SU-DHL-6 (cell line): ENCODE measurements around the gene AOAH.
A peak's percentile ranks its signal among the peaks of the same experiment; 100 is the strongest.
"Not testable (repeated sequence)": the region's sequence is repeated elsewhere in the genome, so short reads cannot be mapped to it uniquely, and the experiment has no call there.

Experiments used
- H2AFZ ChIP-seq: fragments of 200-600 bp; sonication (generic); 2 replicates; pipeline ENCODE4 v1.6.1; 2014; ENCODE audit warnings: low read depth, mild to moderate bottlenecking, moderate library complexity, mixed read lengths, antibody characterized with exemption, low read length; ENCODE audit not compliant: severe bottlenecking
- H3F3A ChIP-seq: fragments of 200-600 bp; shearing (Covaris generic); 2 replicates; pipeline ENCODE4 v1.6.0; 2016; ENCODE audit warnings: antibody characterized with exemption, mild to moderate bottlenecking; ENCODE audit not compliant: insufficient read depth
- H3K27ac ChIP-seq: fragments of 200-600 bp; sonication (generic); 2 replicates; pipeline ENCODE4 v1.5.1; 2016; ENCODE audit warnings: low read depth, mild to moderate bottlenecking, low read length, moderate library complexity, mixed read lengths
- H3K27me3 ChIP-seq: fragments of 200-600 bp; sonication (generic), shearing (Covaris generic); 2 replicates; pipeline ENCODE4 v1.6.0; 2014; ENCODE audit warnings: mild to moderate bottlenecking, low read length
- H3K36me3 ChIP-seq: fragments of 200-600 bp; sonication (generic); 2 replicates; pipeline ENCODE4 v1.6.1; 2014; ENCODE audit warnings: mild to moderate bottlenecking, low read length, mixed read lengths
- H3K4me2 ChIP-seq: fragments of 300-600, 200-600 bp; shearing (Covaris generic), sonication (generic); 2 replicates; pipeline ENCODE4 v1.6.0; 2014; ENCODE audit warnings: low read length, low read depth, mild to moderate bottlenecking; ENCODE audit not compliant: poor library complexity, severe bottlenecking
- H3K4me3 ChIP-seq: fragments of 200-600 bp; sonication (generic); 2 replicates; pipeline ENCODE4 v1.5.1; 2014; ENCODE audit warnings: antibody characterized with exemption, low read length, mild to moderate bottlenecking, mixed read lengths; ENCODE audit not compliant: insufficient read depth, poor library complexity, severe bottlenecking
- H3K79me2 ChIP-seq: fragments of 200-600 bp; sonication (generic); 2 replicates; pipeline ENCODE4 v1.6.1; 2014; ENCODE audit warnings: mild to moderate bottlenecking, low read length, moderate library complexity; ENCODE audit not compliant: insufficient read depth
- H3K9ac ChIP-seq: fragments of 200-600 bp; sonication (generic); 2 replicates; pipeline ENCODE4 v1.7.0; 2014; ENCODE audit warnings: mild to moderate bottlenecking, low read length
- H3K9me2 ChIP-seq: fragments of 200-600 bp; sonication (generic); replicated peaks from 2 replicates; pipeline ENCODE4 v1.6.1; 2014; ENCODE audit warnings: low read length; ENCODE audit not compliant: insufficient read depth
- H3K9me3 ChIP-seq: fragments of 200-600 bp; sonication (generic); 2 replicates; pipeline ENCODE4 v1.6.1; 2014; ENCODE audit warnings: low read length, mixed read lengths; ENCODE audit not compliant: insufficient read depth
- H4K20me1 ChIP-seq: fragments of 200-600 bp; sonication (generic); 2 replicates; pipeline ENCODE4 v1.6.1; 2014; ENCODE audit warnings: low read depth, mild to moderate bottlenecking, antibody characterized with exemption, low read length, moderate library complexity, mixed read lengths
- CTCF ChIP-seq: fragments of 200-600 bp; sonication (generic); IDR thresholded peaks from one replicate; pipeline ENCODE4 v1.5.1; 2017; ENCODE audit warnings: antibody characterized with exemption, mild to moderate bottlenecking, low read length, moderate library complexity; ENCODE audit not compliant: insufficient read depth, poor library complexity, severe bottlenecking
- EZH2phosphoT487 ChIP-seq: fragments of 200-600 bp; sonication (generic), shearing (Covaris generic); conservative IDR thresholded peaks from 2 replicates; pipeline ENCODE4 v1.6.1; 2018; ENCODE audit warnings: mild to moderate bottlenecking, antibody characterized with exemption, low read length, moderate library complexity, mixed read lengths

The AOAH gene

GRCh38 chr7:36487756-36488336, 236.4 kb downstream of the AOAH start:
- no peak overlapping the region for H3K27ac ChIP-seq
- no peaks in the 10 kb centered on the region for H3K9me2 ChIP-seq
- TF ChIP-seq CTCF (peak; percentile 44), EZH2phosphoT487 (no peak)

GRCh38 chr7:36486336-36486735, 238.0 kb downstream of the AOAH start:
- no peaks in the 10 kb centered on the region for H3F3A ChIP-seq
- H3K4me3 ChIP-seq = no peak overlapping the region
- TF ChIP-seq CTCF (no peak), EZH2phosphoT487 (no peak)
- no peak overlapping the region for H3K4me2 ChIP-seq
- H3K79me2 ChIP-seq = no peaks in the 10 kb centered on the region
- H3K9me3 ChIP-seq = no peaks in the 10 kb centered on the region
- H3K27me3 ChIP-seq = no peaks in the 10 kb centered on the region
- H4K20me1 ChIP-seq = no peaks in the 10 kb centered on the region
- H3K27ac ChIP-seq = no peak overlapping the region
- H2AFZ ChIP-seq = no peak overlapping the region
- H3K9ac ChIP-seq = no peak overlapping the region
- H3K9me2 ChIP-seq = no peaks in the 10 kb centered on the region
- H3K36me3 ChIP-seq = no peaks in the 10 kb centered on the region

More at GRCh38 chr7:36487756-36488336, 236.4 kb downstream of the AOAH start:
- Histone ChIP-seq H3K9ac (no peak overlapping the region), H3K4me2 (no peak overlapping the region), H3K9me3 (no peaks in the 10 kb centered on the region), H3K36me3 (no peaks in the 10 kb centered on the region), H2AFZ (no peak overlapping the region), H3K4me3 (no peak overlapping the region), H4K20me1 (no peaks in the 10 kb centered on the region), H3F3A (no peaks in the 10 kb centered on the region), H3K79me2 (no peaks in the 10 kb centered on the region), H3K27me3 (no peaks in the 10 kb centered on the region)

- H3K27me3 ChIP-seq = no peaks in the 10 kb centered on the region
- H3F3A ChIP-seq = no peaks in the 10 kb centered on the region
- no peak overlapping the region for H2AFZ ChIP-seq
- no peak overlapping the region for H3K9ac ChIP-seq
- H3K9me3 ChIP-seq = no peaks in the 10 kb centered on the region
- H3K36me3 ChIP-seq = no peaks in the 10 kb centered on the region
- TF ChIP-seq EZH2phosphoT487 (no peak), CTCF (no peak)
- no peaks in the 10 kb centered on the region for H3K9me2 ChIP-seq
- H3K27ac ChIP-seq = no peak overlapping the region
- H3K4me2 ChIP-seq = no peak overlapping the region
- H3K79me2 ChIP-seq = no peaks in the 10 kb centered on the region
- H3K4me3 ChIP-seq = no peak overlapping the region
- no peaks in the 10 kb centered on the region for H4K20me1 ChIP-seq
Observed at GRCh38 chr7:36484265-36484664, 240.0 kb downstream of the AOAH start.

- not testable (repeated sequence) for H3K9me2 ChIP-seq, H2AFZ ChIP-seq, H3K9ac ChIP-seq, H3K27me3 ChIP-seq, H3F3A ChIP-seq, H3K4me3 ChIP-seq, H4K20me1 ChIP-seq, H3K36me3 ChIP-seq, H3K27ac ChIP-seq, H3K9me3 ChIP-seq, H3K79me2 ChIP-seq, H3K4me2 ChIP-seq
Observed at GRCh38 chr7:36483853-36484252, 240.4 kb downstream of the AOAH start.
